ENCODE measurements around the gene USP53.

The USP53 gene

DNA sequence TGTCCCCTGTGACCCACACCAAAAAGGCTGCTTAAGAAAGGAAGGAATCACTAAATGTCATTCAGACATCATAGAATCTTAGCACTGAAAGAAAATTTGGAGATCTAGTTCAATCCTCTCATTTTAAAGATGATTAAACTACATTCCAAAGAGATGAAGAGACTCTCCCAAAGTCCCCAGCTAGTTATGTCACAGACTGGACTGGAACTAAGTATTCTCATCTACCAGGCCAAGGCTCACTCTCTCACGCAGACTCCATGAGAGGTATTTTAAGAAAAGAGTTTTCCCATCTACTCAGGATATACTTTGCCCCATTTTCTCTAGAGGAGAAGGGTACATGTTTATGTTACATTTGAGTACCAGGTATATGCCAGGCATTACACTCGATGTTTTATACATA is 102.5 kb downstream of the USP53 start (continued):
- TF ChIP-seq, protein P1, sequence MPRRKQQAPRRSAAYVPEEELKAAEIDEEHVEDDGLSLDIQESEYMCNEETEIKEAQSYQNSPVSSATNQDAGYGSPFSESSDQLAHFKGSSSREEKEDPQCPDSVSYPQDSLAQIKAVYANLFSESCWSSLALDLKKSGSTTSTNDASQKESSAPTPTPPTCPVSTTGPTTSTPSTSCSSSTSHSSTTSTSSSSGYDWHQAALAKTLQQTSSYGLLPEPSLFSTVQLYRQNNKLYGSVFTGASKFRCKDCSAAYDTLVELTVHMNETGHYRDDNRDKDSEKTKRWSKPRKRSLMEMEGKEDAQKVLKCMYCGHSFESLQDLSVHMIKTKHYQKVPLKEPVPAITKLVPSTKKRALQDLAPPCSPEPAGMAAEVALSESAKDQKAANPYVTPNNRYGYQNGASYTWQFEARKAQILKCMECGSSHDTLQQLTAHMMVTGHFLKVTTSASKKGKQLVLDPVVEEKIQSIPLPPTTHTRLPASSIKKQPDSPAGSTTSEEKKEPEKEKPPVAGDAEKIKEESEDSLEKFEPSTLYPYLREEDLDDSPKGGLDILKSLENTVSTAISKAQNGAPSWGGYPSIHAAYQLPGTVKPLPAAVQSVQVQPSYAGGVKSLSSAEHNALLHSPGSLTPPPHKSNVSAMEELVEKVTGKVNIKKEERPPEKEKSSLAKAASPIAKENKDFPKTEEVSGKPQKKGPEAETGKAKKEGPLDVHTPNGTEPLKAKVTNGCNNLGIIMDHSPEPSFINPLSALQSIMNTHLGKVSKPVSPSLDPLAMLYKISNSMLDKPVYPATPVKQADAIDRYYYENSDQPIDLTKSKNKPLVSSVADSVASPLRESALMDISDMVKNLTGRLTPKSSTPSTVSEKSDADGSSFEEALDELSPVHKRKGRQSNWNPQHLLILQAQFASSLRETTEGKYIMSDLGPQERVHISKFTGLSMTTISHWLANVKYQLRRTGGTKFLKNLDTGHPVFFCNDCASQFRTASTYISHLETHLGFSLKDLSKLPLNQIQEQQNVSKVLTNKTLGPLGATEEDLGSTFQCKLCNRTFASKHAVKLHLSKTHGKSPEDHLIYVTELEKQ (tag by site-specific recombination; IDR thresholded peaks at IDR 0.05; ENCODE audit: borderline replicate concordance), result no peak
- no peak for TF ChIP-seq ZNF548 (tag by site-specific recombination; IDR thresholded peaks at IDR 0.05)
- TF ChIP-seq ZNF777 (tag by site-specific recombination; IDR thresholded peaks at IDR 0.05; ENCODE audit: borderline replicate concordance), result no peak
- TF ChIP-seq ZNF768 (tag by site-specific recombination; IDR thresholded peaks at IDR 0.05), result no peak

DNA sequence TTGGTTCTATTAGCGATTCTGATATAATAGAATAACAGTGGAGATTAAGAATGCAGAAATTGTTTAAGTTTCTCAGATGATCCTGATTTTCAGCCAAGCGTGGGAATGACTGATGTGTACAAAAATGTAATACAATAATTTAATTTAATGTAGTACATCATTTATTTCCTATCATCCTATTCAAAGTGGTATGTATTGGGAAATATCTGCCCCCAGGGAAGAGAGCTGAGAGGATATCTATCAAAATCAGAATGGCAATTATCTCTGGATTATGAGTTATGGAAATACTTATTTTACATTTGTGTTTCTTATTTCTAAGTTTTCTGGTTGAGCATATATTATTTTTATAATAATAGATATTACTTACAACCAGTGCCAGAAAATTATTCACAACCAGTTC is 105.5 kb downstream of the USP53 start:
- ChIA-PET POLR2A (no interaction called here), CTCF (no interaction called here)
- Histone ChIP-seq H3K4me3 (ENCODE audit: low read depth, low read length) (no peak overlapping the region), H3K27ac (ENCODE audit: extremely low read depth, low read depth, low read length) (no peak overlapping the region), H3K9me3 (ENCODE audit: control insufficient read depth, insufficient read depth, low read depth, low read length) (no peaks in the 10 kb centered on the region), H3K36me3 (ENCODE audit: control insufficient read depth in 2 of 2, insufficient read depth in 1 of 2, low read length in 2 of 2) (no peaks in the 10 kb centered on the region), H3K4me1 (ENCODE audit: control insufficient read depth, insufficient read depth, low read length) (no peaks in the 10 kb centered on the region)
- no peak for TF ChIP-seq KLF10 (tag by site-specific recombination; IDR thresholded peaks at IDR 0.05)
- TF ChIP-seq ZNF350 (tag by site-specific recombination; IDR thresholded peaks at IDR 0.05), result no peak

DNA sequence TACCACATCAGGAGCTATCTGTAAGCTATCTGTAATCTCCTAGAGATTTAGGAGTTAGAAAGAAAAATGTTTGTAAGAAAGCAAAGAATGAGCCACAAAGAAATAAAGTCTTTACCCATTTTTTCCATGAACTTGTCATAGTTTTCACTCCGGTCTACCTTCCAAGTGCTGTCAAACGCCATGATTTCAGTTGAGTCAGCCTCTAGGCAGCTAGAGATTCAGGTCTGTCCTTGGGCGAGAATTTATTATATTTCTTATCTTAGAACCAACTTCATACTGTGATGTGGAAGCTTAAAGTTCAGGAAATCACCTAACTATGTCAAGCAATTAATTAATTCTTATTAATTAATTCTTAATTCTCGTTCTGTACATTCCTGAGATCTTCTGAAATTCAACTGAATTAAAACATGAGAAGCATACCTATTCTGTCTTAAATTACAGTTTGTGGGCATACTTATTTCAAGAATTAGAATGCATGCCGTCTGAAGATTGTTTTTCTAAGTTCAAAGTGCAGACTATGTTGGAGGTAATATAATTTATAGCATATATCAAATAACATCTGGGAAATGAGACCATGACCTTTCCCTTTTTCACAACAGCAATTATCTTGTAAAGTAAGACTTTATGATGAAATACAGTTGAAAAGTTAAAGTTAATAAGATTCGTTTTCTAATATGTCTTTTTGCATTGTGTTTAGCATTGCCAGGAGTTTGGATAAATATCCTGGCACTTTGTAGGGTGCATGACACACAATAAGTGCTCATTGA is 109.6 kb downstream of the USP53 start, which contains the start of gene FABP2:
TSS of gene FABP2 (minus strand) at position 218 of the 767 bp plus-strand sequence. CDS start at position 182, 36 bp downstream.
- CTCF ChIA-PET, result no interaction called here
- H3K36me3 ChIP-seq (ENCODE audit: control insufficient read depth in 2 of 2, insufficient read depth in 1 of 2, low read length in 2 of 2), result no peaks in the 10 kb centered on the region
- TF ChIP-seq ZNF184 (tag by site-specific recombination; IDR thresholded peaks at IDR 0.05), result no peak
- no peak for TF ChIP-seq ZNF394 (tag by site-specific recombination; IDR thresholded peaks at IDR 0.05; ENCODE audit: borderline replicate concordance)
- TF ChIP-seq ZNF843 (tag by site-specific recombination; IDR thresholded peaks at IDR 0.05), result peak; percentile 63; the same call in 1 of the 2 replicates
- TF ChIP-seq, protein P2, sequence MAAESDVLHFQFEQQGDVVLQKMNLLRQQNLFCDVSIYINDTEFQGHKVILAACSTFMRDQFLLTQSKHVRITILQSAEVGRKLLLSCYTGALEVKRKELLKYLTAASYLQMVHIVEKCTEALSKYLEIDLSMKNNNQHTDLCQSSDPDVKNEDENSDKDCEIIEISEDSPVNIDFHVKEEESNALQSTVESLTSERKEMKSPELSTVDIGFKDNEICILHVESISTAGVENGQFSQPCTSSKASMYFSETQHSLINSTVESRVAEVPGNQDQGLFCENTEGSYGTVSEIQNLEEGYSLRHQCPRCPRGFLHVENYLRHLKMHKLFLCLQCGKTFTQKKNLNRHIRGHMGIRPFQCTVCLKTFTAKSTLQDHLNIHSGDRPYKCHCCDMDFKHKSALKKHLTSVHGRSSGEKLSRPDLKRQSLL (tag by site-specific recombination; IDR thresholded peaks at IDR 0.05), result no peak
- peak; percentile 67 for TF ChIP-seq FEZF1 (tag by site-specific recombination; IDR thresholded peaks at IDR 0.05)
- 0 out of 2 replicates have a peak, but pooled peaks have one; percentile 5 for TF ChIP-seq ZSCAN30 (tag by site-specific recombination; IDR thresholded peaks at IDR 0.05)
- no peak for TF ChIP-seq ZNF664 (tag by site-specific recombination; IDR thresholded peaks at IDR 0.05)
- TF ChIP-seq, protein P3, sequence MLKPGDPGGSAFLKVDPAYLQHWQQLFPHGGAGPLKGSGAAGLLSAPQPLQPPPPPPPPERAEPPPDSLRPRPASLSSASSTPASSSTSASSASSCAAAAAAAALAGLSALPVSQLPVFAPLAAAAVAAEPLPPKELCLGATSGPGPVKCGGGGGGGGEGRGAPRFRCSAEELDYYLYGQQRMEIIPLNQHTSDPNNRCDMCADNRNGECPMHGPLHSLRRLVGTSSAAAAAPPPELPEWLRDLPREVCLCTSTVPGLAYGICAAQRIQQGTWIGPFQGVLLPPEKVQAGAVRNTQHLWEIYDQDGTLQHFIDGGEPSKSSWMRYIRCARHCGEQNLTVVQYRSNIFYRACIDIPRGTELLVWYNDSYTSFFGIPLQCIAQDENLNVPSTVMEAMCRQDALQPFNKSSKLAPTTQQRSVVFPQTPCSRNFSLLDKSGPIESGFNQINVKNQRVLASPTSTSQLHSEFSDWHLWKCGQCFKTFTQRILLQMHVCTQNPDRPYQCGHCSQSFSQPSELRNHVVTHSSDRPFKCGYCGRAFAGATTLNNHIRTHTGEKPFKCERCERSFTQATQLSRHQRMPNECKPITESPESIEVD (tag by site-specific recombination; IDR thresholded peaks at IDR 0.05), result peak; percentile 78
- peak; percentile 45 for TF ChIP-seq SP7 (tag by site-specific recombination; IDR thresholded peaks at IDR 0.05)
- TF ChIP-seq, protein P4, sequence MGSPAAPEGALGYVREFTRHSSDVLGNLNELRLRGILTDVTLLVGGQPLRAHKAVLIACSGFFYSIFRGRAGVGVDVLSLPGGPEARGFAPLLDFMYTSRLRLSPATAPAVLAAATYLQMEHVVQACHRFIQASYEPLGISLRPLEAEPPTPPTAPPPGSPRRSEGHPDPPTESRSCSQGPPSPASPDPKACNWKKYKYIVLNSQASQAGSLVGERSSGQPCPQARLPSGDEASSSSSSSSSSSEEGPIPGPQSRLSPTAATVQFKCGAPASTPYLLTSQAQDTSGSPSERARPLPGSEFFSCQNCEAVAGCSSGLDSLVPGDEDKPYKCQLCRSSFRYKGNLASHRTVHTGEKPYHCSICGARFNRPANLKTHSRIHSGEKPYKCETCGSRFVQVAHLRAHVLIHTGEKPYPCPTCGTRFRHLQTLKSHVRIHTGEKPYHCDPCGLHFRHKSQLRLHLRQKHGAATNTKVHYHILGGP (tag by site-specific recombination; IDR thresholded peaks at IDR 0.05), result peak; percentile 50; the same call in 1 of the 2 replicates
- peak; percentile 51; the same call in 1 of the 2 replicates for TF ChIP-seq IKZF3 (tag by site-specific recombination; IDR thresholded peaks at IDR 0.05)
- no peak for TF ChIP-seq ZNF121 (tag by site-specific recombination; IDR thresholded peaks at IDR 0.05)
- TF ChIP-seq, protein P5, sequence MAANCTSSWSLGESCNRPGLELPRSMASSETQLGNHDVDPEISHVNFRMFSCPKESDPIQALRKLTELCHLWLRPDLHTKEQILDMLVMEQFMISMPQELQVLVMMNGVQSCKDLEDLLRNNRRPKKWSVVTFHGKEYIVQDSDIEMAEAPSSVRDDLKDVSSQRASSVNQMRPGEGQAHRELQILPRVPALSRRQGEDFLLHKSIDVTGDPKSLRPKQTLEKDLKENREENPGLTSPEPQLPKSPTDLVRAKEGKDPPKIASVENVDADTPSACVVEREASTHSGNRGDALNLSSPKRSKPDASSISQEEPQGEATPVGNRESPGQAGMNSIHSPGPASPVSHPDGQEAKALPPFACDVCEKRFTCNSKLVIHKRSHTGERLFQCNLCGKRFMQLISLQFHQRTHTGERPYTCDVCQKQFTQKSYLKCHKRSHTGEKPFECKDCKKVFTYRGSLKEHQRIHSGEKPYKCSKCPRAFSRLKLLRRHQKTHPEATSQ (tag by site-specific recombination; IDR thresholded peaks at IDR 0.05), result no peak
- TF ChIP-seq, protein P6, sequence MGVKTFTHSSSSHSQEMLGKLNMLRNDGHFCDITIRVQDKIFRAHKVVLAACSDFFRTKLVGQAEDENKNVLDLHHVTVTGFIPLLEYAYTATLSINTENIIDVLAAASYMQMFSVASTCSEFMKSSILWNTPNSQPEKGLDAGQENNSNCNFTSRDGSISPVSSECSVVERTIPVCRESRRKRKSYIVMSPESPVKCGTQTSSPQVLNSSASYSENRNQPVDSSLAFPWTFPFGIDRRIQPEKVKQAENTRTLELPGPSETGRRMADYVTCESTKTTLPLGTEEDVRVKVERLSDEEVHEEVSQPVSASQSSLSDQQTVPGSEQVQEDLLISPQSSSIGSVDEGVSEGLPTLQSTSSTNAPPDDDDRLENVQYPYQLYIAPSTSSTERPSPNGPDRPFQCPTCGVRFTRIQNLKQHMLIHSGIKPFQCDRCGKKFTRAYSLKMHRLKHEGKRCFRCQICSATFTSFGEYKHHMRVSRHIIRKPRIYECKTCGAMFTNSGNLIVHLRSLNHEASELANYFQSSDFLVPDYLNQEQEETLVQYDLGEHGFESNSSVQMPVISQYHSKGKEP (tag by site-specific recombination; IDR thresholded peaks at IDR 0.05), result 0 out of 2 replicates have a peak, but pooled peaks have one; percentile 40
- H3K9me3 ChIP-seq (ENCODE audit: control insufficient read depth, insufficient read depth, low read depth, low read length), result no peaks in the 10 kb centered on the region
- no peak within 1 kb of the TSS for H3K27ac ChIP-seq (ENCODE audit: extremely low read depth, low read depth, low read length)
- POLR2A ChIA-PET, result no interaction called here
- H3K4me1 ChIP-seq (ENCODE audit: control insufficient read depth, insufficient read depth, low read length), result no peaks in the 10 kb centered on the region
- no peak within 1 kb of the TSS for H3K4me3 ChIP-seq (ENCODE audit: low read depth, low read length)
